Stimulated activated CD4-positive, alpha-beta T cell treated with anti-CD3 and anti-CD28 coated beads, TNF-alpha, amount 100 ng/mL, for 48 hours (primary cell): ENCODE results near the gene ZNF480.
"Not testable (repeated sequence)": the region's sequence is repeated elsewhere in the genome, so short reads cannot be mapped to it uniquely, and the experiment has no call there.

ENCODE experiments used
- DNase-seq, 3 donors: peaks; one replicate each; pipeline ENCODE4 v3.0.0-alpha.2; 2020; ENCODE audit warnings: low read depth in 3 of 3

The ZNF480 gene

GRCh38 chr19:52296773-52297600 lies at the start of gene ZNF480:
Gene ZNF480, plus strand, starts transcription at chr19:52297169. Its CDS starts 3,244 bp downstream, at chr19:52300413.
- peak; percentile 36 to 54 (median 45) for DNase-seq

DNA sequence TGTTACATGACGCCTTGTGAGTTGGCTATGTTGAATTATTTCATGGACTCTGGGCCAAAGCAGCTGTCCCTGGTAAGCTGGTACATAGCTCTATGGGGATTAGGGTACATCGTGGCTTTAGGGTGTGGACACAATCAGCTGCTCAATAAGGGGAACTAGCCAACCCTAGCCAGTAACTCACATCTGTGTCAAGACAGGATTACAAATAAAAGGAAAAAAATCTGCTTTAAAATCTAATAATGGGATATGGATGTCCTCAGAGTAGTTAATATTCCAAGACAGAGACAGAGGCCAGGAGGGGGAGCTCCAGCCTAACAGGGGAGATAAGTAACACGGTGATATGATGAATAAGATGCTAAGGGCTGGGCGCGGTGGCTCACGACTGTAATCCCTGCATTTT lies 48.7 kb upstream of the ZNF480 start:
- DNase-seq: peak; percentile 24 to 44 (median 37)

DNA sequence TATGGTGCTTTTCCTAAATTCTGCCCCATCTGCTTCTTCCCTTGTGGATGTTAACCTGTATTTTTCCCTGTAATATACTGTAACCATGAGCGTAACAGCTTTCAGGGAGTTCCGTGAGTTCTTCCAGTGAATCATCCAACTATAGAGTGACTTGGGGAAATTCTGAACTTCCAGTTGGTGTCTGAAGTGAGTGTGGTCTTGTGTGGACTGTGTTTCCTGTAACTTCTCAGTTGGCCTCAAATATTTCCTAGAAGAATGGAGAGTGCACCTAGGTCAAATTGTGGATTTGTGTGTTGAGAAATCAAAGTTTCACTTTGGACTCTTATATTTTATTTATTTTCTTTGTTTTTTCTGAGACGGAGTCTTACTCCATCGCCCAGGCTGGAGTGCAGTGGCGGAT lies 38.5 kb upstream of the ZNF480 start:
- no peak for DNase-seq

DNA sequence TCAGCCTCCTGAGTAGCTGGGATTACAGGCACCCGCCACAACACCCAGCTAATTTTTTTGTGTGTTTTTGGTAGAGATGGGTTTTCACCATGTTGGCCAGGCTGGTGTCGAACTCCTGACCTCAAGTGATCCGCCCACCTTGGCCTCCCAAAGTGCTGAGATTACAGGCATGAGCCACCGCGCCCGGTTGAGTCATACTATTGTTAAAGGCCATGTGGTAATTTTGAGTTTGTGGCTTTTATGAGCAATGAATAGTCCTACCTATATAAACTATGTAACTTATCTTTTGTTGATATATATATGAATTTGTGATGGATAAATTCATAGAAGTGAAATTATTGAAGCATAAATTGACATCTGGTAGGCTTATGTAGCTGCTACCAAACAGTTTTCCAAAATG lies 31.4 kb upstream of the ZNF480 start:
- peak in 1 of 3 donors; percentile 18 for DNase-seq

DNA sequence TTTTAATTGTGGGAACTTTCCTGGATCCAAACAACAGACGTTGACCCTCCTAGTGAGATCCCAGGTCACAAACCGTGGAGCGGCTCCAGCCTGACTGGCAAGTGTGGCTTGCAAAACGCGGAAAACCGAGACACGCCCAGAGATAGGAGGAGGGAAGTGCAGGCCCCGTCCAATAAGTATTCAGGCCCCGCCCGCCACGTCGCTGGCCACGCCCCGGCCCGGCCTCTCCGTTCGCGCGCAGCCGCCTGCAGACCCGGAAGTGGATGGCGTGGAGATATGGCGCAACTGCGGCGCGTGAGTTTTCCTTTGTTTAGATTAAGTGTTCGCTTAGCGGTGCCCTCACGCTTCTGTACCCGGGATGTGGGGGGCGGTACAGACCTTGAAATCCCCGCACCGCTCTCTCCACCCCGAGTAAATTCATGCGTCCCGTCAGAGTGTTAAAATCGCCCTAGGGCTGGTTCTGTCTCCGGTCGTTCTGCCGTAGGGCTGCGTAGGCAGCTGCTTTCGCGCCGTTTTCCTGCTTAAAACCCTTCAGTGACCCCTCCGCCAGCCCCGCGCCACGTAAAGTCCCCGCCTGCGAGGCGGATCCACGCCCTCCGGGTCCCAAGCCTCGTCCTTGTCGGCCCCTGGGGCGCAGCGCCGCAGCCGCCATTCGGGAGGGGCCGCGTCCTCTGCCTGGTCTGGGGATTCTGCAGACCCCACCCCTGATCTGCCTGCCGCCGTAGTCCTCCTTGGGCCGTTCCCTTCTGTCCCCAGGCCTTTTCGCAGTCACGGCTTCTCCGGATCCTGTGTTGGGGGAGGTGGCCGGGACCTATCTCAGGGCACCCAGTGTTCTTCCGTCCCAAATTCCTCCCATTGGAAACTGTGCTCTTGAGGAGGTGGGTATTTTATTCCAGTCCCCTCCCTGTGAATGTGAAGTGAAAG lies 27.4 kb upstream of the ZNF480 start, which contains the start of gene ZNF766:
ZNF766 (plus strand) TSS at position 250 of the 924 bp plus-strand sequence; CDS start at position 277, 27 bp downstream.
- peak; percentile 92 to 97 (median 93) for DNase-seq

DNA sequence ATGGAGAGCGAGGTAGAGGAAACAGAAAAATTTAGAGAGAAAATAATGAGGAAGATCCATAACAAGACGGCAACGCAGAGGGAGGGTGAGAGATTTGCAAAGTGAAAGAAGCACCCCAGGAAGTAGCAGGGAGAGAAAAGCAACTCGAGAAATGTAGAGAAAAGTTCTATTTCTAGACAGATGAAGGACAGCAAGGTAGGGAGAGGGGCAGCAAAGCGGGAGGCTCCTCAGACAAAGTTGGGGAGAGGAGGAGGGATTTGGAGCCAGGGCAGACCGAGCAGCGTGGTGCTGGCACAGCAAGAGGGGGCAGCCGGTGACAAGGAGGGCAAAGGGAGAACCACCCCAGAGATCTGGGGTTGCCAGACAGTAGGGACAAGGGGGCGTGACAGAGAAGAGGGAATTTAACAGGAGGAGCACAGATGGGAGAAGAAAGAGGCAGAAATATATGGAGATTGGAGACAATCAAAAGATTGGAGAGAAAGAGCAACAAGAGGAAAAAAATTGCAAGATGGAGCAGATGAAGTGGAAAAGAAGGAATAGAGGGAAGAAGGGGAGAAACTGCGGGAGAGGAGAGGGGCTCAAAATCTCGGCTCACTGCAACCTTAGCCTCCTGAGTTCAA lies 26.6 kb upstream of the ZNF480 start:
- peak in 1 of 3 donors; percentile 2 for DNase-seq

DNA sequence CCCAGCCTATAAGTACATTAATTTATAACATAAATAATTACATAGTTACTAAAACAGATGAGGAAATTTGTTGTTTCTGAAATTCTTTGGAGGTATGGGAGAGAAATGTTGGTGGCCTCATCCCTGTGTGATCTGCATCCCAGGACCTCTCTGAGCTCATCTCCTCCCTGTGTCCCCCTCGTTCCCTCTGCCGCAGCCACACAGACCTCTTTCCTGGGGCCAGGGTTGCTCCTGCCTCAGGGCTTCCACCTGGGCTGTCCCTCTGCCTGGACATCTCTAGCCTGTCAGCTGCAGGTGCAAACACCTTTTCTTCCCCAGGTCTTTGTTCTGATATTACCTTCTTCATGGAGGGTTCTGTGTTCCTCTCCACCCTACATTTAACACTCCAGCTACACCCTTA lies 23.7 kb upstream of the ZNF480 start:
- DNase-seq: no peak

DNA sequence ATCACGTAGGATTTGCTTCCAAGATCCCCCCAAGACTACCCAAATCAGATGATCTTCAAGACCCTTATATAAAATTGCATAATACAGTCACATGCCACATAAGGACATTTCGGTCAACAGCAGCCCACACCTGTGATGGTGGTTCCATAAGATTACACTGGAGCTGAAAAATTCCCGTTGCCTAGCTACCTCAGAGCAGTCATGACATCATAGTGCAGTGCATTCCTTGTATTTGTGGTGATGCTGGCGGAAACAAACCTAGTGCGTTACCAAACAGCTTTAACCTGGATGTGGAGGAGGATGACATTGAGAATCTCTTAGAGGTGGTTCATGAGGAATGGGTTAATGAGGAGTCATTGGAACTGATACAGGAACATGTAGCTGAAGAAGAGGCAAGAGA lies 22.8 kb upstream of the ZNF480 start:
- no peak for DNase-seq

- no peak for DNase-seq
These were observed 21.0 kb upstream of the ZNF480 start for GRCh38 chr19:52275988-52276387.

DNA sequence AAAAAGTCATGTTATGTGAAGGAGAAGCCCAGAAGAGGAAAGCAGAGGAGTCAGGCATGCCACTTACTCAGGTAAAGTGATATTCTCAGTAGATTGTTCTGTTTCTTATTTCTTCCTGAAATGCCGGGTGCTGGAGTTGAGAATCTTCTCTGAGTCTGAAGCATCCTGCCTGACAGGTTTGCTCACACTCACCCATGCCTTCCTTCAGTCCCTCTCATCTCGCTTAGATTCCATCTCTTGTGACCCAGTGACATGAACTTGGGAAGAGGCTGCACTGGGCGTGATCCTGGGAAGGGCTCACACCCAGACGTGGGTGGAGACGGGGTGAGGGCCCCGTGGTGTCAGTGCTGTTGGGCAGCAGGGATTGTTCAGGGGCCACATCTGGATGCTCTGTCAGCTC lies 19.5 kb upstream of the ZNF480 start:
- DNase-seq: no peak

DNA sequence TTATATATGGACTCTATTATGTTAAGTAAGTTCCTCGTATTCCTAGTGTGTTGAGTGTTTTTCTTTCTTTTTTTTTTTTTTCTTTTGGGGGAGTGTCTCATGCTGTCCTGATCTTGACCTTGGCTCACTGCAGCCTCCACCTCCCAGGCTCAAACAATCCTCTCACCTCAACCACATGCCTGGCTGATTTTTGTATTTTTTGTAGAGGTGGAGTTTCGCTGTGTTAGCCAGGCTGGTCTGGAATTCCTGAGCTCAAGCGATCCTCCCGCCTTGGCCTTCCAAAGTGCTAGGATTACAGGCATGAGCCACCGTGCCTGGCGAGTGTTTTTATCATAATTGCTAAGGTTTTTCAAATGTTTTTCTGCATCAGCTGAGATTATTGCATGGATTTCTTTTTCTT lies 10.7 kb upstream of the ZNF480 start:
- no peak for DNase-seq

DNA sequence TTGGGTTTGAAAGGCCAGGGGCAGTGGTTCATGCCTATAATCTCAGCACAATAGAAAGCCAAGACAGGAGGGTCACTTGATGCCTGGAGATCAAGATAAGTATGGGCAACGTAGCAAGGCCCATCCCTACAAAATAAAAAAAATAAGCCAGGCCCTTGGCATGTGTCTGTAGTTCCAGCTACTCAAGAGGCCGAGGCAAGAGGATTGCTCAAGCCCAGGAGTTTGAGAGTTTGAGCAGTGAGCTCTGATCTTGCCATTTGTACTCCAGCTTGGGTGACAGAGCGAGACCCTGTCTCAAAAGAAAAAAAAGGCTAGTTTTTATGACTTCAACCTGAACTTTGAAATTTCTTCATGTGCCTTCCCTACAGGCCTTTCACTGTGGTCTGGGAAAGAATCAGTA lies 5.2 kb upstream of the ZNF480 start:
- DNase-seq: no peak

GRCh38 chr19:52292946-52293345 lies 4.0 kb upstream of the ZNF480 start:
- DNase-seq: not testable (repeated sequence)

GRCh38 chr19:52296400-52296772 lies 583 bp upstream of the ZNF480 start:
- DNase-seq: no peak

DNA sequence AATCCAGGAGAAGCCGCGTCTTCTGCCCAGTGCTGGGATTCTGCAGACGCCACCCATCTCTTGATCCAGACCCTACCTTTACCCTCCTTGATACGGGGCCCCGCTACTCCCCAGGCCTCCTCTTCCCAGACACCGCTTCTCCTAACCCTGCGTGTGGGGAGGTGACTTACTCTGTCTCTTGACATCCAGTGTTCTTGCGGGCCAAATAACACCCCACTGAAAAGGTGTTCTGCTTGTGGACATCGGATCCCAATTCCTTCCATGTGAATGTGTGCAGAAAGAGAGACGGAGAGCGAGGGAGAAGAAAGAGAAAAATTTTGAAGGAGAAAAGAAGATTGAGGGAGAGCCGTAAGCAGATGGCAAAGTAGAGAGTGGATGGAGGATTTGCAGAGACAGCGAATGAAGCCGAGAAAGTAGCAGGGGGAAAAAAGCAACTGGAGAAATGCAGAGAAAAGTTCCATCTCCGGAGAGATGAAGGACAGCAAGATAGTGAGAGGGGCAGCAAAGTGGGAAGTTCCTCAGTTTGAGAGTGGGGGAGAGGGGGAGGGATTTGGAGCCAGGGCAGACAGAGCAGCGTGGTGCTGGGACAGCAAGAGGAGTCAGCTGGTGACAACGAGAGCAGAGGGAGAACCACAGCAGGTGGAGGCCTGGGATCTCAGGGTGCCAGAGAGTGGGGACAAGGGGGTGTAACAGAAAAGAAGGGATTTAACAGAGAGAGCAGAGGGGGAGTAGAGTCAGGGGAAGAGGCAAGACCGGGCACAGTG lies 814 bp downstream of the ZNF480 start:
- DNase-seq: no peak

DNA sequence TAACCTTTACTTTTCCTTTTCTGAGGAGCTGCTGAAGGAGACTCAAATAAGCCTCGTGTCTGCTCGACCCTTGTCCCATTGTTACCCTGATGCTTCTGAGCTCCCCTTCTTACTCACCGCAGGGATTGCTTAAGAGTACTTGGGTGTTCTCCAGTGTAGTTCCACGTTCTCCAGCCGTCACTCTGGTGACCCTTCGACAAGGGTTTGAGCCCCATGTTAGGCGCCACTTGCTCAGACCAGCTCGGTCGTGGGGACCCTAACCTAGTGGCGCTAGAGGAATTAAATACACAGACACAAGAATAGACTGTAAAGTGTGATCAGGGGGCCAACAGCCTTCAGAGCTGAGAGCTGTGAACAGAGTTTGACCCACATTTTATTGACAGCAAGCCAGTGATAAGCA lies 10.3 kb downstream of the ZNF480 start:
- DNase-seq: no peak

DNA sequence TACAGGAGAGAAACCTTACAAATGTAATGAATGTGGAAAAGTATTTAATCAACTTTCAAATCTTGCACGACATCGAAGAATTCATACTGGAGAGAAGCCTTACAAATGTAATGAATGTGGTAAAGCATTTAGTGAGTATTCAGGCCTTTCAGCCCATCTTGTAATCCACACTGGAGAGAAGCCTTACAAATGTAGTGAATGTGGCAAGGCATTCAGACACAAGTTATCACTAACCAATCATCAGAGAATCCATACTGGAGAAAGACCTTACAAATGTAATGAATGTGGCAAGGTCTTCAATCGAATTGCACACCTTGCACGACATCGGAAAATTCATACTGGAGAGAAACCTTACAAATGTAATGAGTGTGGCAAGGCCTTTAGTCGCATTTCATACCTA lies 25.5 kb downstream of the ZNF480 start:
- DNase-seq: no peak

DNA sequence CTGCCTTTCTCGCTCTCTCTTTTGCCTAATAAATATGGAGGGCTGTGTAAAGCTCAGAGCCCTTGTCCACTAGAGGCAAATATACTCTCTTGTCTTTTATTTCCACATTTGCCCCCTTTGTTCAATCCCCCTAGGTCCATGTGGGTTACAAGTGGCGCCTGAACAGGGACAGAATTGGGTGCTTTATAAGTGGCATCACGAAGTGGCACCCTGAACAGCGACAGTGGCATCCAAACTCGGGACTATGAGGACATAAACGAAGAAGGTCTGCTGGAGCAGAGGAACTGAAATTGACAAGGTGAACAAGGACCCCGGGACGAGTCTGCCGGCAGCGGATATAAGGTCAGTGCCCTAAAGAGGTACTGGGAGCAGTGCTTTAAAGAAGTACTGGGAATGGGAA lies 34.8 kb downstream of the ZNF480 start:
- DNase-seq: no peak

- no peak for DNase-seq
These were observed 38.8 kb downstream of the ZNF480 start for GRCh38 chr19:52335768-52336116.

DNA sequence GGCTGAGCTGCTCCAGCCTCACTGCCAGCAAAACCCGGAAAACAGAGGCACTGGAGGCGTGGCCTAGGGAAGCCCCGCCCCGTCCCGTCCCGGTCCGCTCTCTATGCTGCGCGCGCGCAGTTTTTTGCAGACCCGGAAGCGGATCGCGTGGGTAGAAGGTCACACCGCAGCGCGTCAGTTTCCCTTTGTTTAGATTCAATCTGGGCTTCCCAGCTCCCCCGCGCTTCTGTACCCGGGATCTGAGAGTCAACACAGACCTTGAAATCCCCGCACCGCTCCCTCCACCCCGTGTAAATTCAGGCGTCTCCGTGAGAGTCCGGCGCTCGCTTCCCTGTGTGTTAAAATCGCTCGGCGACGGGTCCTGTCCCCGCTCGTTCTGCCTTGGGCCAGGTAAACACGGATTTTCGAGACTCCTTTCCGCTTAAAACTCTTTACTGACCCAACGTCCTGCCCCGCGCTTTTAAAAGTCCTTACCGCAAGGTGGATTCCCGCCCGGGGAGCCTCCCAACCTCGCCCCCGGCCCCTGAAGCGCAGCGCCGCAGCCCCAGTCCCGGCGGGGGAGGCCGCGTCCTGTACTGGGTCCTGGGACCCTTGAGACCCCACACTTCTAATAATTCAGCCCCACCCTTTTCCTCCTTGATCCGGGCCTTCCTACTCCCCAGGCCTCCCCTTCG lies 39.3 kb downstream of the ZNF480 start, which contains the start of gene ZNF610:
ZNF610 (plus strand) TSS at position 127 of the 674 bp plus-strand sequence. CDS start 12,930 bp downstream, outside the sequence.
- peak; percentile 79 to 83 (median 82) for DNase-seq
